Body of pancreas (tissue), 4 donors: ENCODE data around the gene FGFBP3.

ENCODE experiments used
- POLR2A ChIP-seq, 3 donors: fragments of 450-650 bp; IDR thresholded peaks; one replicate each; pipeline ENCODE4 v1.6.1; 2016; ENCODE audit warnings: antibody characterized with exemption in 3 of 3, mild to moderate bottlenecking in 2 of 3
- TF ChIP-seq, protein P1 (sequence below), 7 experiments: fragments of 450-650 bp in 4 of 7; fragments of 200-600 bp in 3 of 7; sonication (generic) in 3 of 7; IDR thresholded peaks; one replicate each; pipeline ENCODE4 v1.5.1; 2016 to 2019; ENCODE audit warnings: antibody characterized with exemption in 7 of 7

DNA sequence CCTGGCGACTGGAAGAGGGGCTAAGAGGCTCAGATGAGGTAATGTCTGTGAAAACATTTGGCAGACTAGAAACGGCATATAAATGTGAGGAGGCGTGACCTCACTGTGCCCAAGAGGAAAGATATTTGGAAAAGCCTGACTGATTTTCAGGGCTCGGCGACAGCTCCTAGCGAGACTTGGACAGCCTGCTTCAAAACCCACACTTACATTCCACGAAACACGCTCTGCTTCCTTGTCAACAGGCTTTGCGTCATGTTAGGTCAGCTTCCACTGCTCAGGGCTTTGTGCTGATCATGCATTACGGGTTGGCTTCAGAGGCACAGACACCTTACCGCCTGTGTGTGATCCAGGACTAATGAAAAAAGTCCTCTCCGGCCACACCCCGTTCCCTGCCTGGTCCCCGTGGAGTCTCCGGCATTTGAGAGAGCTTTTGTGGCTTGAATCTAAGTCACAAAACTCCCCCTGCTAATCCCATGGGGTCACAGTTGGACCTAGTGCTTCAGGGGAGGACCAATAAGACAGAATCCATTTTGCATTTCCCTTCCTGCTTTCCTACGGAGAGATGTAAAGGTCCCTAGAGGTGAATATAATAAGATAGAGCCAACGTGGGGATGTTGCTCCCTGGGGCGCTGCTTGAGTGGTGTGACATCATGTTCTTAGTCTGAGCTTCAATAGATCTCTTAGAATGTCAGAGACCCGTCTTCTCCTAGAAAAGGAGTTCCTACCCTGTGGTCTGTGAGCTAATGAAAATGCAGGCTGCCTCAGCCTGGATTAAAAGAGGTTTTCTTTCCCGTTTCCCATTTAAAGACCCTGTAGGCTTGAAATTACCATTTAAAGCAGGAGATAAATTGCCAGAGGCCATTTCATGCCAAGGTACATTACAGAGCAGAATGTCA is 25.5 kb downstream of the FGFBP3 start:
- TF ChIP-seq, protein P1, sequence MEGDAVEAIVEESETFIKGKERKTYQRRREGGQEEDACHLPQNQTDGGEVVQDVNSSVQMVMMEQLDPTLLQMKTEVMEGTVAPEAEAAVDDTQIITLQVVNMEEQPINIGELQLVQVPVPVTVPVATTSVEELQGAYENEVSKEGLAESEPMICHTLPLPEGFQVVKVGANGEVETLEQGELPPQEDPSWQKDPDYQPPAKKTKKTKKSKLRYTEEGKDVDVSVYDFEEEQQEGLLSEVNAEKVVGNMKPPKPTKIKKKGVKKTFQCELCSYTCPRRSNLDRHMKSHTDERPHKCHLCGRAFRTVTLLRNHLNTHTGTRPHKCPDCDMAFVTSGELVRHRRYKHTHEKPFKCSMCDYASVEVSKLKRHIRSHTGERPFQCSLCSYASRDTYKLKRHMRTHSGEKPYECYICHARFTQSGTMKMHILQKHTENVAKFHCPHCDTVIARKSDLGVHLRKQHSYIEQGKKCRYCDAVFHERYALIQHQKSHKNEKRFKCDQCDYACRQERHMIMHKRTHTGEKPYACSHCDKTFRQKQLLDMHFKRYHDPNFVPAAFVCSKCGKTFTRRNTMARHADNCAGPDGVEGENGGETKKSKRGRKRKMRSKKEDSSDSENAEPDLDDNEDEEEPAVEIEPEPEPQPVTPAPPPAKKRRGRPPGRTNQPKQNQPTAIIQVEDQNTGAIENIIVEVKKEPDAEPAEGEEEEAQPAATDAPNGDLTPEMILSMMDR (IDR thresholded peaks at IDR 0.05): no peak
- no peak for TF ChIP-seq POLR2A (IDR thresholded peaks at IDR 0.05)
